Activated naive CD4-positive, alpha-beta T cell treated with anti-CD3 and anti-CD28 coated beads, Interleukin-2, amount 50 U/mL, for 24 hours (primary cell): ENCODE results near the gene LRRC7.

Experiments
- H3K27ac Mint-ChIP-seq: one replicate; pipeline ENCODE4 v1.8.0; 2021; ENCODE audit warnings: mild to moderate bottlenecking, mixed read lengths
- H3K27me3 Mint-ChIP-seq: one replicate; pipeline ENCODE4 v1.8.0; 2021; ENCODE audit warnings: mixed read lengths
- H3K36me3 Mint-ChIP-seq: one replicate; pipeline ENCODE4 v1.8.0; 2021; ENCODE audit warnings: mixed read lengths
- H3K4me1 Mint-ChIP-seq: one replicate; pipeline ENCODE4 v1.8.0; 2021; ENCODE audit warnings: mixed read lengths
- H3K4me3 Mint-ChIP-seq: one replicate; pipeline ENCODE4 v1.8.0; 2021; ENCODE audit warnings: mild to moderate bottlenecking, mixed read lengths
- H3K9me3 Mint-ChIP-seq: one replicate; pipeline ENCODE4 v1.8.0; 2021; ENCODE audit warnings: mixed read lengths

Gene LRRC7

GRCh38 chr1:69649383-69649990, 81.8 kb downstream of the LRRC7 start:
- Mint-ChIP-seq H3K4me3 (peak overlapping the region; percentile 20), H3K4me1 (peaks cover 20% of the 10 kb centered on the region), H3K27ac (peak overlapping the region; percentile 26), H3K36me3 (no peaks in the 10 kb centered on the region), H3K9me3 (peaks cover 11% of the 10 kb centered on the region), H3K27me3 (no peaks in the 10 kb centered on the region)

DNA sequence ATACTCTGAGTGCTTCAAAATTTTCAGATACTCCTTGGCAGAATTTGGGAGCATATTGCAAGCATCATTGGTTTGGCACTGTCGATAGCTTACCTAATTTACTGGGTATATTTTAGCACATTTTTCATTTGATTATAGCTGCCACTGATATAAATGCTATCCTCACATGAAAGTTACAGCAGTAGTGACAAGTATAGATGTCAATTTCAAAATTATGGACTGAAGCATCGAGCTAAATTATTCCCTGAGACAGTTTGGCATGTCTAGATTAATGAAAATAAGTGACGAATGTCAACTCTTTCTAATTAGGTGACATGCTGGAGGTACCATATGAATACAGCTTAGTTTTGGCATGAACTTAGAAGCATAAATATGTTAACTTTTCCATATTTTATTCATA, 83.1 kb downstream of the LRRC7 start:
- no peaks in the 10 kb centered on the region for H3K36me3 Mint-ChIP-seq
- H3K4me1 Mint-ChIP-seq, result peaks cover 20% of the 10 kb centered on the region

DNA sequence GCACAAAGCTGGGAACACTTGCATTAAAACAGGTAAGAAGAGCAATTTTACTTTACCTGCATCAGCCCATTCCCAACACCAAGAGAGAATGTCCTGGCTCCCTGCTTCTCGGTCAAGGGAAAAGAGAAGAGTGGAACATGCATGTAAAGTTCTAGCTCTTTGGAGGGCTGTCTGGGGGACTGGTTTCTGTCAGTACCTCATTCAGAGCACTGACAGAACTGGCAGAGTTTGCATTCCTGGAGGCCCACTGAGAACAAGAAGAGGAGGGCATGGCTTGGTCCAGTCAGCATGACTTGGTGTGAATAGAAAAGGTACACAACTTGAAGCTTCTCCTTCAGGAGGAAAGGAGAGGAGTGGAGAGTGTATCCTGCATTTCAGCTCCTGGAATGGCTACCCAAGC, 83.9 kb downstream of the LRRC7 start:
- peaks cover 11% of the 10 kb centered on the region for H3K9me3 Mint-ChIP-seq
- H3K4me1 Mint-ChIP-seq, result peaks cover 20% of the 10 kb centered on the region
- no peaks in the 10 kb centered on the region for H3K36me3 Mint-ChIP-seq
- no peak overlapping the region for H3K4me3 Mint-ChIP-seq
- no peaks in the 10 kb centered on the region for H3K27me3 Mint-ChIP-seq
- no peak overlapping the region for H3K27ac Mint-ChIP-seq

More for the DNA sequence above, 83.1 kb downstream of the LRRC7 start:
- H3K27ac Mint-ChIP-seq, result no peak overlapping the region
- no peaks in the 10 kb centered on the region for H3K27me3 Mint-ChIP-seq
- no peak overlapping the region for H3K4me3 Mint-ChIP-seq
- peaks cover 11% of the 10 kb centered on the region for H3K9me3 Mint-ChIP-seq

GRCh38 chr1:69657971-69658370, 90.2 kb downstream of the LRRC7 start:
- peaks cover 4% of the 10 kb centered on the region for H3K9me3 Mint-ChIP-seq
- H3K4me3 Mint-ChIP-seq, result no peak overlapping the region
- no peaks in the 10 kb centered on the region for H3K27me3 Mint-ChIP-seq
- peaks cover 27% of the 10 kb centered on the region for H3K4me1 Mint-ChIP-seq
- no peaks in the 10 kb centered on the region for H3K36me3 Mint-ChIP-seq
- peak overlapping the region; percentile 92 for H3K27ac Mint-ChIP-seq

DNA sequence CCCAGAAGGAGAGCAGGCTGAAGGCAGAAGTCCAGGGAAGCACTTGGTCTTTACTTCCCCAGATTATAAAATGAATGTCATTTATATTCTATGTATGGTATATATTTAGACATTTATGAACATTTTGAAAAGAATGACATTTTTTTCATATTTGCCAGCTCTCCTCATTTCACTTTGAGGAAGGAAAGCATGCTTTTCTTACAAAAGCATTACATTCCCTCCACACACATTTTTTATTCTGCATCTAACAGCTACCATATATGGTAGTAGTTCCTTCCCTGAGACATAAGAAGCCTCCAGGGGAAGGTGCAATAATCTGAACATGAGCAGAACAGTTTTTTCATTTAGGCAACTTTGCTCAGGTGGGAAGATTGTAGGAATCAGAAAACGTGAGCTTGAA, 94.0 kb downstream of the LRRC7 start:
- H3K9me3 Mint-ChIP-seq, result peaks cover 22% of the 10 kb centered on the region
- no peak overlapping the region for H3K4me3 Mint-ChIP-seq
- peaks cover 4% of the 10 kb centered on the region for H3K36me3 Mint-ChIP-seq
- no peak overlapping the region for H3K27ac Mint-ChIP-seq
- peaks cover 27% of the 10 kb centered on the region for H3K4me1 Mint-ChIP-seq
- no peaks in the 10 kb centered on the region for H3K27me3 Mint-ChIP-seq

- Mint-ChIP-seq H3K27me3 (no peaks in the 10 kb centered on the region), H3K9me3 (peaks cover 28% of the 10 kb centered on the region), H3K36me3 (peaks cover 4% of the 10 kb centered on the region), H3K27ac (no peak overlapping the region), H3K4me1 (peaks cover 26% of the 10 kb centered on the region), H3K4me3 (no peak overlapping the region)
Observed at GRCh38 chr1:69662321-69662720, 94.6 kb downstream of the LRRC7 start.

DNA sequence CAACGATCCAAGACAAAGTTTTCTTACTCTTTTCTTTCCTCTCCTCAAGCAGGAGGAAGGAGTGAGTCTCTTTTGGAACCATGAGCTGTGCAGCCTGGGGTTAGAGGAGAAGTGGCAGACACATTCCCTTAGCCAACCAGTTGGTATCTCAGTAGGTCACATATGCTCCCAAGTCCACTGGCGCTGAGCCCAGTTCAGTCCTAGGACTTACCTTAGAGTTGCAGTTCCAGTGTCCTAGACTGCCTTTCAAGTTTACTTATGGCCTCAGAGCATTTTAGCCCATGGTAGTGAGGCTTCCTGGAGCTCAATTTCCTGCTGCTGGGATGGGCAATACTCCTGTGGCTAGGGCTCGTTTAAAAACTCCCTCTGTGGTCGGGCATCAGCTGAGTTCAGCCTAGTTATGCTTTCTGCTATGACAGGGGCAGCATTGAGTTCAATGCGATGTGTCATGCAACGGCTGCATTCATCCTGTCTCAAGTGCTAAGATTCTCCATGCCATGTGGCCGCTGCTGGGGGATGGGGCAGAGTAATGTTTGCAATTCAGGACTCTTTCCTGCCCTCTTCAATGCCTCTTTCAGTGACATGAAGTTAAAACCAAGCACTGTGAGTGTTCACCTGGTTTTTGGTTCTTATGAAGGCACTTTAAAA, 103.8 kb downstream of the LRRC7 start:
- peaks cover 19% of the 10 kb centered on the region for H3K9me3 Mint-ChIP-seq
- no peaks in the 10 kb centered on the region for H3K27me3 Mint-ChIP-seq
- H3K4me1 Mint-ChIP-seq, result peaks cover 13% of the 10 kb centered on the region
- H3K27ac Mint-ChIP-seq, result no peak overlapping the region
- H3K36me3 Mint-ChIP-seq, result no peaks in the 10 kb centered on the region
- H3K4me3 Mint-ChIP-seq, result no peak overlapping the region

- Mint-ChIP-seq H3K27ac (no peak overlapping the region), H3K27me3 (no peaks in the 10 kb centered on the region), H3K9me3 (peaks cover 6% of the 10 kb centered on the region), H3K4me3 (no peak overlapping the region), H3K4me1 (peaks cover 13% of the 10 kb centered on the region), H3K36me3 (no peaks in the 10 kb centered on the region)
Observed at GRCh38 chr1:69673321-69673720, 105.6 kb downstream of the LRRC7 start.

GRCh38 chr1:69679965-69680364, 112.2 kb downstream of the LRRC7 start:
- Mint-ChIP-seq H3K9me3 (peaks cover 6% of the 10 kb centered on the region), H3K27me3 (no peaks in the 10 kb centered on the region), H3K27ac (no peak overlapping the region), H3K4me3 (no peak overlapping the region), H3K4me1 (no peaks in the 10 kb centered on the region), H3K36me3 (peaks cover 4% of the 10 kb centered on the region)

DNA sequence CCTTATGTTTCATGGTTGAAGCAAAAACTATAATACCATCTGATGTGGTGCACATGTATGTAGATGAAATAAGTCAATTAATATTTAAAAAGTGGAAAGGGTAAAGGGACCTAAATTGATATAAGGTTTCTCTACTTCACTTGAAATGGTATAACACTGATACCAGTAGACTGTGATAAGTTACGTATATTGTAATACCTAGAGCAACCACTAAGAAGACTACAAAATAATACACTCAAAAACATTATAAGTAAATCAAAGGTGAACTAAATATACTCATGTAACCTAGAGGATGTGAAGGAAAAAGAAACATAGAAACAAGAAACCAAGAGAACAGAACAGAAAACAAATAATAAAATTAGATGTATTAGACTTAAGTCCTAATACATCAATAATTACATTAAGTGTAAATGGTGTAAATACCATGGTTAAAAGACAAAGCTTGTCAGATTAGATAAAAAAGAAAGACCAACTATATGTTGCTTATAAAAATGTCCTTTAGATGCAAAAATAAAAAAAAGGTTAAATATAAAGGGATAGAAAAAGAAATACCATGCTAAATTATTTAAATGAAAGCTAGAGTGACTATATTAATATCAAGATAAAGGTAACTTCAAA, 118.8 kb downstream of the LRRC7 start:
- peaks cover 12% of the 10 kb centered on the region for H3K9me3 Mint-ChIP-seq

GRCh38 chr1:69688193-69688592, 120.5 kb downstream of the LRRC7 start:
- Mint-ChIP-seq H3K36me3 (peaks cover 2% of the 10 kb centered on the region), H3K4me3 (no peak overlapping the region), H3K4me1 (no peaks in the 10 kb centered on the region), H3K27ac (no peak overlapping the region), H3K27me3 (no peaks in the 10 kb centered on the region), H3K9me3 (peaks cover 8% of the 10 kb centered on the region)

More for the DNA sequence above, 118.8 kb downstream of the LRRC7 start:
- Mint-ChIP-seq H3K36me3 (peaks cover 4% of the 10 kb centered on the region), H3K4me3 (no peak overlapping the region), H3K27ac (no peak overlapping the region), H3K27me3 (no peaks in the 10 kb centered on the region), H3K4me1 (no peaks in the 10 kb centered on the region)

DNA sequence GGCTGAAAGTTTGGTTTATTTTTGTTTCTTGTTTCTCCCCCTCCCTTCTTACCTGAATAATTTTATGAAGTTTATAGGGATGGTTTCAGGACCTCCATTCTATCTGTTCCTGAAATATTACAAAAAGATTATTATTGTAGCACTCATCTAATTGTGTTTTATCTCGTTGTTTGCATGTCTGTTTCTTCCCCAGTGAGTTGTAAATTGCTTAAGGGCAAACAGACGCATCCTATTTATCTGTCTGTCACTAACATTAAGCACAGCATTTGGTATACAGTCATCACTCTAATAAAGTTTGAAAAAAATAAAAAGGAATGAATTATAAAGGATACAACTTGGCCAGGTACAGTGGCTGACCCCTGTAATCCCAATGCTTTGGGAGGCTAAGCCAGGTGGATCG, 123.5 kb downstream of the LRRC7 start:
- no peaks in the 10 kb centered on the region for H3K27me3 Mint-ChIP-seq
- H3K4me3 Mint-ChIP-seq, result no peak overlapping the region

GRCh38 chr1:69693921-69694675, 126.4 kb downstream of the LRRC7 start:
- Mint-ChIP-seq H3K27me3 (no peaks in the 10 kb centered on the region), H3K4me3 (no peak overlapping the region), H3K36me3 (peaks cover 3% of the 10 kb centered on the region), H3K27ac (no peak overlapping the region), H3K9me3 (peaks cover 13% of the 10 kb centered on the region), H3K4me1 (no peaks in the 10 kb centered on the region)

More for the DNA sequence above, 123.5 kb downstream of the LRRC7 start:
- Mint-ChIP-seq H3K4me1 (no peaks in the 10 kb centered on the region), H3K9me3 (peaks cover 7% of the 10 kb centered on the region), H3K36me3 (no peaks in the 10 kb centered on the region), H3K27ac (no peak overlapping the region)

DNA sequence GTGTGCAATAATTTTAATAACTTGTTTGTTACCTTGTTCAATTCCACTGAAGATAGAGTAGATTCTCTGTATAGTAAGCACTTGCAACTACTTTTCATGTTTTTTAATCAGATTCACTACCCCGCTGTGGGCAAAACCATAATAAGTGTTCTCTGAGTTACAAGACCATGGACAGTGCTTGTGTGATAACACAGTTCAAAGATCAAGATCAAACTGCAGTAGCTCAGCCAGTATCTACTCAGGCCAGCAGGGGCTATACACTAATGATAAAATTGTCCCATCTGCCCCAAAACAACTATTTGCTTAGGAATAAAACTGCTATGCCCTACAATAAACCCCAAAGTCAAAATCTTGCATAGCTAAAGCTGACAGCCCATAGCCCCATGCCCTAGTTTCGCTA, 129.6 kb downstream of the LRRC7 start:
- peaks cover 3% of the 10 kb centered on the region for H3K36me3 Mint-ChIP-seq
- H3K4me3 Mint-ChIP-seq, result no peak overlapping the region

DNA sequence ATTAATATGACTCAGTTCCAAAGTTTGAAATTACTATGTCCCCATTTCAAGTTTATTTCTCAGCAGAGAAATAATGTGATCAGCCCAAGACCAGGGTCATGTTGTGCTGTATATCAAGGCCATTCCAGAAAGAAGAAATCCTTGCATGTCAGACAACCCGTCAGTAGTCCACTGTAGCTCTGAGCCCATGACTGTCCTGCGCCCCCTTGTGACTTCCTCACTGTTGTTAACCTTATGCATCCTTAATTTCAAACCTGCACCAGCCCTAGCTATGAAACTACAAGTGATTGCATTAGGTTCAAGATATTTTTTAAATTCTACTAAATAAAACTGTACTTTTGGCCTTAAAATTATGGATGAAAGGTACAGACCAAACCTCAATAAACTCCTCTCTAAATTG, 133.0 kb downstream of the LRRC7 start:
- H3K4me3 Mint-ChIP-seq, result no peak overlapping the region

More for the DNA sequence above, 129.6 kb downstream of the LRRC7 start:
- peaks cover 18% of the 10 kb centered on the region for H3K9me3 Mint-ChIP-seq
- H3K27ac Mint-ChIP-seq, result no peak overlapping the region
- H3K27me3 Mint-ChIP-seq, result no peaks in the 10 kb centered on the region
- no peaks in the 10 kb centered on the region for H3K4me1 Mint-ChIP-seq

DNA sequence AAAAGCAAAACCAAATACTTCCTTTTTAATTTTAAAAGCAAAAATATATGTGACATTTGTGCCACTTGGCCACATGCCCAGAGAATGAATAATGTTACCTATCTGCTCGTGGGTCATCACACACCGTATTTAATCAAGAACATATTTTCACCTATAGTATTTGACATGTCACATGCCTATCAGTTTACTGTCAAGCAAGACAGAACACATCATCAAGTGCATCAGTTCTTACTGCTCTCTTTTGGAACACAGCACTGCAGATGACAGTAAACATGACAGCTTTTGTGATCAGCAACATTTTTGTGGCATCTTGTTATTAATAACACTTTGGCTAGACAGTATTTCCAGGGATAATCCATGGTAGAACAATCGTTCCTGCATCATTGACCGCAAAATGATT, 134.4 kb downstream of the LRRC7 start:
- H3K36me3 Mint-ChIP-seq, result peaks cover 2% of the 10 kb centered on the region
- no peak overlapping the region for H3K27ac Mint-ChIP-seq
- H3K27me3 Mint-ChIP-seq, result no peaks in the 10 kb centered on the region
- H3K4me3 Mint-ChIP-seq, result no peak overlapping the region
- no peaks in the 10 kb centered on the region for H3K4me1 Mint-ChIP-seq
- H3K9me3 Mint-ChIP-seq, result peaks cover 12% of the 10 kb centered on the region

More for the DNA sequence above, 133.0 kb downstream of the LRRC7 start:
- Mint-ChIP-seq H3K4me1 (no peaks in the 10 kb centered on the region), H3K36me3 (peaks cover 3% of the 10 kb centered on the region), H3K9me3 (peaks cover 18% of the 10 kb centered on the region), H3K27me3 (no peaks in the 10 kb centered on the region), H3K27ac (no peak overlapping the region)
